Posterior cingulate gyrus (tissue), 11 donors: ENCODE data around the gene ATP5F1E.
"Not testable (repeated sequence)": the region's sequence is repeated elsewhere in the genome, so short reads cannot be mapped to it uniquely, and the experiment has no call there.

Experiments used
- DNase-seq, 10 donors: peaks; one replicate each; pipeline versions ENCODE4 v3.0.0 to v3.0.0-alpha.2; 2020 to 2021; ENCODE audit warnings: mixed read lengths in 3 of 10
- intact Hi-C: fragments of 100-400 bp; cut with DNase I; formaldehyde crosslinking; loops from one replicate; pipeline ENCODE4 v1.15.1; 2023

Gene ATP5F1E

GRCh38 chr20:59023616-59024015 is 8.5 kb downstream of the ATP5F1E start:
- intact Hi-C loops = no loop called here
- DNase-seq = peak in 1 of 10 donors; percentile 51

GRCh38 chr20:59022754-59023153 is 9.4 kb downstream of the ATP5F1E start:
- intact Hi-C loops = no loop called here
- DNase-seq = peak in 1 of 10 donors; percentile 57

- intact Hi-C loops = no loop called here
- no peak for DNase-seq
These were observed 11.1 kb downstream of the ATP5F1E start for GRCh38 chr20:59020938-59021551.

- intact Hi-C loops = no loop called here
- peak in 2 of 10 donors; percentile 47 to 69 for DNase-seq
These were observed 12.9 kb downstream of the ATP5F1E start, which contains the start of gene TUBB1 for GRCh38 chr20:59019217-59019616. Gene TUBB1, plus strand, starts transcription at chr20:59019429. Its CDS starts 94 bp downstream, at chr20:59019523.

- intact Hi-C loops = no loop called here
- DNase-seq = peak in 2 of 10 donors; percentile 55 to 64
These were observed 13.3 kb downstream of the ATP5F1E start for GRCh38 chr20:59018817-59019216.

GRCh38 chr20:59017493-59018231 is 14.5 kb downstream of the ATP5F1E start:
- peak in 1 of 10 donors; percentile 57 for DNase-seq
- intact Hi-C loops = no loop called here

GRCh38 chr20:59016795-59017492 is 15.2 kb downstream of the ATP5F1E start:
- intact Hi-C loops = no loop called here
- DNase-seq = no peak

- peak in 2 of 10 donors; percentile 37 to 67 for DNase-seq
- intact Hi-C loops = no loop called here
These were observed 16.1 kb downstream of the ATP5F1E start for GRCh38 chr20:59015812-59016711.

- intact Hi-C loops = no loop called here
These were observed 16.7 kb downstream of the ATP5F1E start for GRCh38 chr20:59015411-59015810.

GRCh38 chr20:59014680-59015389 is 17.3 kb downstream of the ATP5F1E start:
- peak in 2 of 10 donors; percentile 52 to 69 for DNase-seq
- intact Hi-C loops = no loop called here

More at GRCh38 chr20:59015411-59015810, 16.7 kb downstream of the ATP5F1E start:
- DNase-seq = peak in 1 of 10 donors; percentile 32

GRCh38 chr20:59013959-59014608 is 18.1 kb downstream of the ATP5F1E start:
- intact Hi-C loops = no loop called here
- no peak for DNase-seq

- intact Hi-C loops = no loop called here
- peak in 1 of 10 donors; percentile 51 for DNase-seq
These were observed 18.8 kb downstream of the ATP5F1E start for GRCh38 chr20:59013031-59013951.

GRCh38 chr20:59011874-59012157 is 20.3 kb downstream of the ATP5F1E start:
- DNase-seq = not testable (repeated sequence)

GRCh38 chr20:59010995-59011873 is 20.9 kb downstream of the ATP5F1E start:
- DNase-seq = peak in 1 of 10 donors; percentile 81
- intact Hi-C loops = no loop called here

More at GRCh38 chr20:59011874-59012157, 20.3 kb downstream of the ATP5F1E start:
- intact Hi-C loops = not testable (repeated sequence)

GRCh38 chr20:59010321-59010994 is 21.7 kb downstream of the ATP5F1E start:
- peak in 1 of 10 donors; percentile 47 for DNase-seq
- intact Hi-C loops = no loop called here

GRCh38 chr20:59008715-59009336 is 23.3 kb downstream of the ATP5F1E start:
- no peak for DNase-seq
- intact Hi-C loops = no loop called here
